ENCODE measurements around the gene DOK6.

- TF ChIP-seq CTCF (IDR thresholded peaks at IDR 0.05) (no peak), EZH2 (IDR thresholded peaks at IDR 0.05) (no peak), EZH2phosphoT487 (IDR thresholded peaks at IDR 0.05) (no peak)
Observed at GRCh38 chr18:69380324-69380723, 20.4 kb upstream of the DOK6 start.
